Stomach (tissue), 9 donors: ENCODE data around the gene FASTK. TPM values are rescaled to one million over a fixed set of nuclear protein-coding genes. Genes with fewer than 3 reads are reported as not detected.
A peak's percentile ranks its signal among the peaks of the same experiment; 100 is the strongest.

Source experiments
- DNase-seq, 2 donors: peaks; one replicate each; pipeline versions ENCODE4 v3.0.0 to v3.0.0-alpha.2; 2013 to 2019
- H3K27ac ChIP-seq, 5 donors: fragments of 200-600 bp in 4 of 5; sonication (generic) in 4 of 5; one replicate each; pipeline ENCODE4 v1.5.1; 2013 to 2019; ENCODE audit warnings: mild to moderate bottlenecking in 1 of 5, moderate library complexity in 1 of 5
- H3K27me3 ChIP-seq, 3 donors: fragments of 200-600 bp; sonication (generic); one replicate each; pipeline ENCODE4 v1.5.1; 2017 to 2019; ENCODE audit warnings: mixed run types in 1 of 3
- H3K36me3 ChIP-seq, 4 donors: fragments of 200-600 bp; sonication (generic); 1 replicate in 3 of 4; 2 replicates in 1 of 4; pipeline ENCODE4 v1.5.1; 2016 to 2019
- H3K4me1 ChIP-seq, 4 donors: fragments of 200-600 bp; sonication (generic); one replicate each; pipeline ENCODE4 v1.5.1; 2016 to 2019
- H3K4me3 ChIP-seq, 4 donors: fragments of 200-600 bp; sonication (generic) in 3 of 4; one replicate each; pipeline ENCODE4 v1.5.1; 2016 to 2019; ENCODE audit warnings: mild to moderate bottlenecking in 1 of 4
- H3K9me3 ChIP-seq, 4 donors: fragments of 200-600 bp; sonication (generic); one replicate each; pipeline ENCODE4 v1.5.1; 2016 to 2019
- EP300 ChIP-seq: sonication (generic); formaldehyde crosslinking; IDR thresholded peaks from one replicate; pipeline ENCODE4 v1.6.1; 2017; ENCODE audit warnings: antibody characterized with exemption
- POLR2A ChIP-seq, 4 donors: fragments of 450-650 bp; IDR thresholded peaks; one replicate each; pipeline ENCODE4 v1.6.1; 2016; ENCODE audit warnings: antibody characterized with exemption in 4 of 4, control low read depth in 2 of 4, mild to moderate bottlenecking in 1 of 4, moderate library complexity in 1 of 4
- POLR2AphosphoS5 ChIP-seq, 3 donors: sonication (generic); formaldehyde crosslinking; IDR thresholded peaks; one replicate each; pipeline ENCODE4 v1.6.1; 2016; ENCODE audit warnings: antibody characterized with exemption in 3 of 3
- WGBS, 5 donors: extraction: QIAGEN DNeasy Blood & Tissue Kit in 3 of 5; methylation state at CpG; one replicate each; pipeline versions ENCODE4 v1.1.5 to v1.1.7; 2013 to 2018; 5-methylcytosine and 5-hydroxymethylcytosine counted together
- intact Hi-C: fragments of 100-400 bp; cut with DNase I; formaldehyde crosslinking; loops from one replicate; pipeline ENCODE4 v1.15.1; 2023; ENCODE audit warnings: low total_unique reads
- polyA plus RNA-seq, 3 donors: library from polyadenylated mRNA; stranded (reverse); fragments of 200-250 nt; gene quantifications; one replicate each; pipeline ENCODE4 v1.2.3, GENCODE V29; 2013
- total RNA-seq, 5 donors: library from RNA; depleted of rRNA; stranded (reverse); fragments of >200 nt; gene quantifications; one replicate each; pipeline versions ENCODE4 v1.1.0 to v1.2.3, GENCODE V29; 2014 to 2016
- TF ChIP-seq, protein P1 (sequence below), 7 experiments: fragments of 450-650 bp in 4 of 7; fragments of 200-600 bp in 3 of 7; sonication (generic) in 3 of 7; IDR thresholded peaks; one replicate each; pipeline ENCODE4 v1.5.1; 2016 to 2019; ENCODE audit warnings: antibody characterized with exemption in 7 of 7, control low read depth in 2 of 7, mild to moderate bottlenecking in 1 of 7
- donor health status: healthy with polysubstance abuse.
- donor health status: Bipolar disorder and iron deficiency.
- donor health status: healthy.

Gene FASTK
- total and polyA plus RNA-seq, 8 donors: 40.0 to 415 (median 122) TPM

DNA sequence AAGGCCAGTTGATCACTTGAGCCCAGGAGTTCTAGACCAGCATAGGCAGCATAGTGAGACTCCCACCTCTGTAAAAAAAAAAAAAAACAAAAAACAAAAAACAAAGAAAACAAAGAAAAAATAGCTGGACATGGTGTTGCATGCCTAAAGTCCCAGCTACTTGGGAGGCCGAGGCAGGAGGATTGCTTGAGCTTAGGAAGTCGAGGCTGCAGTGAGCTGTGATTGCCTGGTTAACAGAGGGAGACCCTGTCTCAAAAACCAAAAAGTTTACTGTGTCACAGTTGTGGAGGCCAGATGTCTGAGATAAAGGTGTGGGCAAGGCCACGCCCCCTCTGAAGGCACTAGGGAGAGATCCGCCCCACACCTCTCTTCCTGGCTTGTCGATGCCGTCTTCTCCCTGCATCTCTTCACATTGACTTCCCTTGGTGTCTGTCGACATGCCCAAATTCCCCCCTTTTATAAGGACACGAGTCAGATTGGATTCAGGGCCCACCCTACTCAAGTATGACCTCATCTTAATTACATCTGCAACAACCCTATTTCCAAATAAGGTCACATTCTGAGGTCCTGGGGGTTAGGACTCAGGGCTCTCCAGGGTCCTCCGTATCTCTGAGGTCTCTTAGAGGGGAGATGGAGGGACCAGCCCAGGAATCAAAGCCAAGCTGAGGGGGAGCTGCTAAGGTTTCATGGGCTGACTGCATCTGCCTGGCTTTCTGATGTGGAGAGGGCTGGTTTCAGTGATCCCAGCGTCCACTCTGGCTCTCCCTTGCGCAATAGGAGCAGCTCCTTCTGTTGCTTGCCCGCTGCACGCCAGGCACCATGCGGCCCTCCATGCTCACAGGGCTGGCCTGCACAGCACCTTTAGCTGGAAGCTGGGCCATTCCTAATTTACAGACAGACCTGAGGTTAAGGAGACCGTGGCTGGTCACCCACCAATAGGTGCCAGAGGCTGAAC is 28.8 kb upstream of the FASTK start:
- H3K4me1 ChIP-seq: peaks cover 20 to 64% (median 49%) of the 10 kb centered on the region in 4 donors
- no peaks in the 10 kb centered on the region for H3K27me3 ChIP-seq
- 70 to 77% (median 75%) methylated on average over 15 of the region's 15 CpGs for WGBS, 5 donors
- TF ChIP-seq POLR2A (IDR thresholded peaks at IDR 0.05) (no peak), EP300 (no peak), POLR2AphosphoS5 (IDR thresholded peaks at IDR 0.05) (no peak)
- TF ChIP-seq, protein P1, sequence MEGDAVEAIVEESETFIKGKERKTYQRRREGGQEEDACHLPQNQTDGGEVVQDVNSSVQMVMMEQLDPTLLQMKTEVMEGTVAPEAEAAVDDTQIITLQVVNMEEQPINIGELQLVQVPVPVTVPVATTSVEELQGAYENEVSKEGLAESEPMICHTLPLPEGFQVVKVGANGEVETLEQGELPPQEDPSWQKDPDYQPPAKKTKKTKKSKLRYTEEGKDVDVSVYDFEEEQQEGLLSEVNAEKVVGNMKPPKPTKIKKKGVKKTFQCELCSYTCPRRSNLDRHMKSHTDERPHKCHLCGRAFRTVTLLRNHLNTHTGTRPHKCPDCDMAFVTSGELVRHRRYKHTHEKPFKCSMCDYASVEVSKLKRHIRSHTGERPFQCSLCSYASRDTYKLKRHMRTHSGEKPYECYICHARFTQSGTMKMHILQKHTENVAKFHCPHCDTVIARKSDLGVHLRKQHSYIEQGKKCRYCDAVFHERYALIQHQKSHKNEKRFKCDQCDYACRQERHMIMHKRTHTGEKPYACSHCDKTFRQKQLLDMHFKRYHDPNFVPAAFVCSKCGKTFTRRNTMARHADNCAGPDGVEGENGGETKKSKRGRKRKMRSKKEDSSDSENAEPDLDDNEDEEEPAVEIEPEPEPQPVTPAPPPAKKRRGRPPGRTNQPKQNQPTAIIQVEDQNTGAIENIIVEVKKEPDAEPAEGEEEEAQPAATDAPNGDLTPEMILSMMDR (IDR thresholded peaks at IDR 0.05): no peak
- H3K4me3 ChIP-seq: no peak overlapping the region
- intact Hi-C loops: loop anchor here (10.0 kb wide), 1 partner anchor 45 kb away; no protein-coding TSS in a partner anchor
- H3K9me3 ChIP-seq: no peaks in the 10 kb centered on the region
- H3K27ac ChIP-seq: peak overlapping the region in 4 of 5 donors; percentile 3 to 47 (median 40)
- no peak for DNase-seq
- peaks cover 0 to 16% (median 10%) of the 10 kb centered on the region in 4 donors for H3K36me3 ChIP-seq

GRCh38 chr7:151107882-151108281 is 27.3 kb upstream of the FASTK start:
- intact Hi-C loops: no loop called here
- H3K9me3 ChIP-seq: no peaks in the 10 kb centered on the region
- peak in 1 of 2 donors; percentile 5 for DNase-seq
- peaks cover 5 to 53% (median 37%) of the 10 kb centered on the region in 4 donors for H3K4me1 ChIP-seq
- TF ChIP-seq POLR2A (IDR thresholded peaks at IDR 0.05): no peak
- TF ChIP-seq, protein P1 (IDR thresholded peaks at IDR 0.05): no peak
- TF ChIP-seq POLR2AphosphoS5 (IDR thresholded peaks at IDR 0.05): no peak
- TF ChIP-seq EP300: no peak
- H3K27ac ChIP-seq: no peak overlapping the region
- H3K36me3 ChIP-seq: peaks cover 0 to 19% (median 12%) of the 10 kb centered on the region in 4 donors
- H3K4me3 ChIP-seq: no peak overlapping the region
- WGBS, 5 donors: 81 to 92% (median 88%) methylated on average over 10 of the region's 10 CpGs
- H3K27me3 ChIP-seq: no peaks in the 10 kb centered on the region

DNA sequence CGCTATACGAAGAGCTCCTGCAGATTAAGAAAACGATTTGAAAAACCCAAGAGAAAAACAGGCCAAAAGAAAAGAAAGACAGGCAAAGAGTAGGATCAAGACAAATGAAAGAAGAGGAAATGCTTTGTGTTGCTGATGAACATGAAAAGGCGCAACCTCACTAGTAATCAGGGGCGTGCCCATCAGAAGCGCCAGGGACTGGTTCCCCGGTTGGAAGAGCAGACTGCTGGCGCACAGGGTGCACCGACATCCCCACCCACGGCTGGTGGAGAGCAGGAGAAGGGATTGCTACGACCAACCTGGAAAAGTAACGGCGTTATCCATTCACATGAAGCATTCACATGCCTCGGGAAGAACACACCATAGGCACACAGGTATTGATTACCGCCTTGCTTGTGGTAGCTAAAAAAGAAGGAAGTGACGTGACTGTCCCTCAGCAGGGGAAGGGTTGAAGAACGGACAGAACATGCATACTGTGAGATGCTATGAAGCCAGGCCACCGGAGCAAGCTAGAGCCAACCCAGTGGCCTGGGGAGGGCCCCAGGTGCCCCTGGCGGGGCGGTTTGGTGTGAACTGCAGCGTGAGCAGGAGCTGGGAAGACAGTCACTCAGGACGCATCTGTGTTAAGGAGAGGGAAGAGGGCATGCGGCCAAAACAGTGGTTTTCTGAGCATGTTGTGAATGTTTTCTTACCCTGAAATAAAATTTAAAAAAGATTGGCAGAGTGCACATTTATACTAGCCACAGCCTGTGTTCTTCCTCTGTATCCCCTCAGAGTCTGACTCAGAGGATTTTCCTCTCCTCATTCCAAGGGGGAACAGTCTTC is 24.0 kb upstream of the FASTK start:
- Histone ChIP-seq H3K4me1 (peaks cover 0 to 42% (median 23%) of the 10 kb centered on the region in 4 donors), H3K27me3 (no peaks in the 10 kb centered on the region), H3K27ac (peak overlapping the region in 1 of 5 donors; percentile 14), H3K4me3 (no peak overlapping the region), H3K9me3 (no peaks in the 10 kb centered on the region), H3K36me3 (peaks cover 0 to 19% (median 12%) of the 10 kb centered on the region in 4 donors)
- no peak for TF ChIP-seq POLR2A (IDR thresholded peaks at IDR 0.05)
- TF ChIP-seq, protein P1 (IDR thresholded peaks at IDR 0.05): no peak
- intact Hi-C loops: no loop called here
- WGBS, 5 donors: 72 to 80% (median 75%) methylated on average over 22 to 23 of the region's 23 CpGs
- no peak for DNase-seq

DNA sequence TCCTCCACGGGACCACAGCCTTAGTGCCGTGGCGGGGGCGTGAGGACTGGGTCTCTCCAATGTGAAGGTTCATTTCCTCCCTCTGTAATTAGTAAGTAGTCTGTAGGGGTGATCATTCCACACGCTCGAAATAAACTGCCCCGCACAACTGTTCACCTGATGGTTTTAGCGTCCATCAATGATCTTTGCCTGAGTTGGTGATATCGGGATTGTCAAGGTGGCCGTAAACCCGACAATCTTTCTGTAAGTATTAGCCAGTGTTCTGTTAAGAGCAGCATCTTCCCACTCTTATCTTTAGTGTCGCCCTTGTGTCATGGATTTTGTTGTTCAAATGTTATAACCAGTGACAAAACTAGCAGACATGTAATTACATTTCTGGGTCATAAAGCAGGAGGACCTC is 23.4 kb upstream of the FASTK start:
- H3K4me3 ChIP-seq: no peak overlapping the region
- peaks cover 0 to 19% (median 12%) of the 10 kb centered on the region in 4 donors for H3K36me3 ChIP-seq
- no peak for DNase-seq
- TF ChIP-seq, protein P1 (IDR thresholded peaks at IDR 0.05): no peak
- TF ChIP-seq POLR2A (IDR thresholded peaks at IDR 0.05) (no peak), EP300 (no peak)
- peaks cover 0 to 44% (median 22%) of the 10 kb centered on the region in 4 donors for H3K4me1 ChIP-seq
- no peaks in the 10 kb centered on the region for H3K27me3 ChIP-seq
- H3K27ac ChIP-seq: no peak overlapping the region
- intact Hi-C loops: no loop called here
- no peaks in the 10 kb centered on the region for H3K9me3 ChIP-seq
- WGBS, 5 donors: 85 to 89% (median 87%) methylated on average over 11 to 12 of the region's 12 CpGs
